SK-N-MC (cell line): ENCODE data around the gene NFAT5.
"Not testable (repeated sequence)": the region's sequence is repeated elsewhere in the genome, so short reads cannot be mapped to it uniquely, and the experiment has no call there.

Source experiments
- EZH2 ChIP-seq: fragments of 200-600 bp; sonication (generic); IDR thresholded peaks from one replicate; pipeline ENCODE4 v1.6.1; 2017; ENCODE audit warnings: antibody characterized with exemption
- POLR2AphosphoS5 ChIP-seq: IDR thresholded peaks from 2 replicates; pipeline ENCODE4 v1.6.1; 2012; ENCODE audit warnings: mild to moderate bottlenecking, low read depth, low read length, borderline replicate concordance

DNA sequence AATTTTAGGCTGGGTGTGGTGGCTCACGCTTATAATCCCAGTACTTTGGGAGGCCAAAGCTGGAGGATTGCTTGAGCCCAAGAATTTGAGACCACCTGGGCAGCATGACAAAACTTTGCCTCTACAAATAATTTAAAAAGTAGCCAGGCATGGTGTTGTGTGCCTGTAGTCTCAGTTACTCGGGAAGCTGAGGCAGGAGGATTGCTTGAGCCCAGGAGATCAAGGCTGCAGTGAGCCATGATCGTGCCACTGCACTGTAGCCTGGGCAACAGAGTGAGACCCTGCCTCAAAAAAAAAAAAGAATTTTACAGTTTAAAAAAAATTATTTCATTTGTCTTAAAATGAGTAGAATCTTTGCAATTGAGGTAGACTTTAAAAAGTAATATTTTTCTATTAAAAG is 78.2 kb downstream of the NFAT5 start:
- TF ChIP-seq EZH2, POLR2AphosphoS5: not testable (repeated sequence)
